NCI-H524 treated with DMSO at 0.1 percent for 48 hours (cell line): ENCODE measurements around the gene LOXHD1.

Source experiments
- DNase-seq: peaks from one replicate; lab custom pipeline; 2025; lab: John Stamatoyannopoulos, UW

The LOXHD1 gene

DNA sequence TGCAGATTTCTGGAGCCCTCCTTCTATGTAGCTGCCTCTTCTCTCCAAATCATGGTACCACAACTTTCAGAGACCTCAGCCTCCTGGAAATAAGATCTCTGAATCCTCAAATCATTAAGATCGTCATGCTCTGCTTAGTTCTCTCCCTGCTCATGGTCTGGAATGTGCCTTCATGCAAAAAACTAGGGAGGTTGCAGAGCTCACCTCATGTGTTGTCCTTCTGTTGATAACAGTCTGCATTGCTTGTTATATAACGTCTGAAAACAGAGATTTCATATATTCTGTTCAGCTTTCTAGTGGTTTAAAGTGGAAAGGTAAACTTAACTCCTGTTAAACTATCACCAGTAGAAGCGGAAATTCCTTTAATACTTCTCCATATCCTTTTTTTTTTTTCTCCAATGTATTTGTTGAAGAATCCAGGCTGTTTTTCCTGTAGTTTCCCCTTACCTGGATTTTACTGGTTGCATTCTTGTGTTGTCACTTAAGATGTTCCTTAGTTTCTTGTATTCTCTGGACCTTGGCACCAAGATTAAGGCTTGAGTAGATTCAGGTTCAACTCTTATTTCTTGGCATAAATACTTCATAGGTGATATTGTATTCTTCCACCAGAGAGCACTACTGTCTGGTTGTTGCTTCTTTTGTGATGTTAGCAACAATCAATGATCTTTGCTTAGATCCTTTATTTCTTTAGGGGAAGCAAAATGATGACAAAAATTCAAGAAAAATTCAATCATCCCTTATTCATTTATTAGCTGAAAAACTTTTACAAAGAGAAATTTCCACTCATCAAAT, 211.3 kb downstream of the LOXHD1 start:
- DNase-seq, result no peak

DNA sequence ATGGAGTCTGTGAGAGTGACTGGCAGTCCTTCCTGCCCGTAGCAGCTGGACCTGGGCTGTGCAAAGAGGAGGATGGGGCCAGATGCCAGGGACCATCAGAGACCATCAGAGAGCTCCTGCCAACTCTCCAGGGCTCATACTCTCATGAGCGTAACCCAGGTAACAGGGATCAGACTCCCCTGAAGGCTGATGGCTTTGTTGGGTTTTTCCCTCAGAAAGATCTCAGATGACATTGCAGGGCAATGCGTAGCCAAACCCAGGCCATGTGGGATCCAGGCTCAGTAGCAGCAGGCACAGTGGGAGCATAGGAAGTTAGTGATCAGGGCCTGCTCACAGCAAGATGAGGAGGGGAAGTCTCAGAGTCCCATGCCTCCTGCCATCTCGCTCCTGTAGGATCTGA, 218.0 kb downstream of the LOXHD1 start:
- DNase-seq, result no peak

DNA sequence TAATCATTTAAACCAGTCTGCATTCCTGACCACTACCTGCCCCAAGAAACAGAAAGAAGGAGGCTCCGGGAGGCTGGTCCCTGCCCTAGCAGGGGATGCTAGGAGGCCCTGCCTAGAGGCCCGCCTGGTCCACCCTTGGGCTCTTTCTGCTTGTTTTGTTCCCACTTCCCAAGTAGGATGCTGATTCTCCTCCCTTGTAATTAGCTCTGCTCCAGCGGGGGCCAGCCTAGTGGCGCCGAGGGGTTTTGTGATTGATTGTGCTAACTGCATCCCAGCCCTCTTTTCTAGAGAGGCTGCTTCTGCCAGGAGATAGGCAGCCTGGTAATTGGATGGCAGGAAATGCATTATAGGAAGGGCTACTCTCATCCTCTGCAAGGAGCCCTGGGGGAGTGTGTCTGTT, 220.0 kb downstream of the LOXHD1 start:
- DNase-seq, result no peak

- no peak for DNase-seq
Measured at GRCh38 chr18:46436621-46437020, 220.4 kb downstream of the LOXHD1 start.

- no peak for DNase-seq
Measured at GRCh38 chr18:46435031-46435430, 222.0 kb downstream of the LOXHD1 start.

- DNase-seq, result no peak
Measured at GRCh38 chr18:46434629-46435028, 222.4 kb downstream of the LOXHD1 start.

DNA sequence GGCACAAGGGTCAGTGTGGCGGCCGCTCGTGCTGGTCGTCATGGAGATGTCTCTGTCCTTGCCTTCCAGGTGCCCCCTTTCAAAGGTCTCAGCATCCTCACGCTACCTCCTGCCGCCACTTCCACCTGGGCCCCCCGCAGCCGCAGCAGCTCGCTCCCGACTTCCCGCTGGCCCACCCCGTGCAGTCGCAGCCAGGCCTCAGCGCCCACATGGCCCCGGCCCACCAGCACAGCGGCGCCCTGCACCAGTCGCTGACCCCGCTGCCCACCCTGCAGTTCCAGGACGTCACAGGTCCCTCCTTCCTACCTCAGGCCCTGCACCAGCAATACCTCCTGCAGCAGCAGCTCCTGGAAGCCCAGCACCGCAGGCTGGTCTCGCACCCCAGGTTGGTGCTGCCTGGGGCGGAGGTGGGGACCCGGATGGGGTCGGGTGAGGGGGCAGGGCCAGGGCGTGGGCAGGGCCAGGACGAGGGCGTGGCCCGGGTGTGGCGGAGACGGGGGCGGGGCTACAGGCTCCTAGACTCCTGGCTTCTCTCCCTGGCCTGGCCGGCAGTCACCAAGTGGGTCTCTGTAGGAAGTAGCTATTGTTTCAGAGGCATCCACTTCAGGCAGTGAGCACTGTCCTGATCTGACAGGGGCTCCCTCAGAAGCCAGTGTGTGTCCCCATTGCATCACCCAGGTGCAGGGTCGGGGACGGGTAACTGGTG, 223.7 kb downstream of the LOXHD1 start:
- no peak for DNase-seq

- peak; percentile 15 for DNase-seq
Measured at GRCh38 chr18:46431522-46432171, 225.4 kb downstream of the LOXHD1 start.

DNA sequence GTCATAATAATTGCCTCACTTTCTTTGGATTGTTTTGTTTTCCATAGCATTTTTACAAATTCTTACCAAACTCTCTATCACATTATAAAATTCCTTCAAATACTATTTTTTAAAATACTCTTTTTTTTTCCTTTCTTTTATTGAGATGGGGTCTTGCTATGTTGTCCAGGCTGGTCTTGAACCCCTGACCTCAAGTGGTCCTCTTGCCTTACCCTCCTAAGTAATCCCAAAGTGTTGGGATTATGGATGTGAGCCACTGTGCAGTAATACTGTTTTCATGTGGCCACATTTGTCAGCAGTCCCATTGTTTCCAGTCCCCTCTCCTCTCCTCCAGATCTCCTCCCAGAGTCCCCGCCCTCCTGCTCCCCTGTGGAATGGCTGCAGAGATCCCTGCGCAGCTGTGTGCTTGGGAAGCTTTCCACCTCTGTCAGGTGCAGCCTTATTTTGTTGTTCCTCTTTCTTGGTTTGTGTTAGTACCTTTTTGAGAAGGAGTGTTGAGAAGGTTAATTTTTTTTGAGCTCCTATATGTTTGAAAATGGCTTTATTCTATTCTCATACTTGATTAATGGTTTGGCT, 227.3 kb downstream of the LOXHD1 start:
- no peak for DNase-seq

DNA sequence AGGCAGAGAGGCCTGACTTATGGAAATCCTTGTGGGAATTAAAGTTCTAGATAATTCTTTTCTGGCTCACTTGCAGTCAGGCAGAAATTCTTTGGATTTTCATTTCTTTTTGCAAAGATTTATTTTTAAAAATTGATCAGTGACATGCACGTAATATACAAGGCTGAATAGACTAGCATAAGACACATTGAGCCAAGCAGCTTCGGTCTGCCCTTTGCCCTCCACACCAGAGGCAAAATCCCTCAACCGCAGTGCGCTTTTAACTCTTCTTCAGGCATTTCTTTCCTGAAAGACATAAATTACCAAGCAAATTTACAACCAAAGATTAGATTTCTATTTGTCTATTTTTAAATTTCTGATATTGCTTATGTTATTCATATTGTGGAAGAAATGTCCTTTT, 227.9 kb downstream of the LOXHD1 start:
- no peak for DNase-seq

GRCh38 chr18:46428368-46428767, 228.7 kb downstream of the LOXHD1 start:
- DNase-seq, result no peak

DNA sequence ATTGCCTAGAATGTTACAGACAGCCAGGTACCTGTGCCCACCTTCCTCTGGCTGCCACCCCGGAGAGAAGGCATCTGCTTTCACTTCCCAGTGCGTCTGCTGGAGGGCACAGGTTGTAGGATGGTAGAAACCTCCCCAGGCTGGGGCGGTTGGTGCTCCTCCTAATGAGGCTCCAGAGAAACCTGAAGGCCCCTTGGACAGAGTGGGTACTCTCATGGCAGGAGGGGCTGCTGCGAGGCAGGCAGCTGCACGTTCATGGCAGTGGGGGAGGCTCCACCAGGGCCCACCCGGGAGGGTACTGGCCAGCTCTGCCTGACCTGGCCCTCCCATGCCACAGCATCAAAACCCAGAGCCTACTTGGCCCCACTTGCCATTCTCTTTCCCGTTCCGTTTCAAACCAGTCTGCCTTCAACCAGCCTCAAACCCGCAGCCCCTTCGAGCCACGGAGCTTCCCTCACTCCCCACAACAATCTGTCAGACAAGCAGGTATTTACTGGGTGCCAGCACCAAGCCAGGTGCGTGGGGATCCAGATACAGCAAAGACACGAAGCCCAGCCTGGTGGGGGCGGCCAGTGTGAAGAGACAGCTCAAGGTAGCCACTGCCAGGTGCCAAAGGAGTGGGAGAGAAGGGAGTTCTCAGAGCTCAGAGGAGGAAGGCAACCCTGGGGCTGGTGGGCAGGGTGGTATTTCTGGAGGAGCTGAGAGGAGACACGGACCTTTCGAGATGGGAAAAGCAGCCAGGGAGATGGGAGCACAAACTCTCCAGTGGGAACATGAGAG, 229.6 kb downstream of the LOXHD1 start:
- no peak for DNase-seq
